ENCODE data around the gene SORCS2. TPM values are rescaled to one million over a fixed set of nuclear protein-coding genes. Genes with fewer than 3 reads are reported as not detected.

SORCS2 gene
- total RNA-seq, 2 donors from 2014 or later: 0.68 to 0.92 TPM

GRCh38 chr4:7487998-7488671, 295.8 kb downstream of the SORCS2 start:
- DNase-seq (ENCODE audit: low spot score) (no peak), ATAC-seq (ENCODE audit: insufficient number of reproducible peaks, low FRiP score, low read depth) (no peak)
- no peak for TF ChIP-seq CTCF (IDR thresholded peaks at IDR 0.05)
- H3K36me3 ChIP-seq: no peaks in the 10 kb centered on the region
- H3K27me3 ChIP-seq (replicated peaks; ENCODE audit: insufficient read depth): no peaks in the 10 kb centered on the region
- no peak overlapping the region for H3K27ac ChIP-seq
- H3K4me1 ChIP-seq (ENCODE audit: control insufficient read depth in 1 of 2, low read depth in 2 of 2): no peaks in the 10 kb centered on the region
- H3K9me3 ChIP-seq: no peaks in the 10 kb centered on the region
- no peak overlapping the region for H3K4me3 ChIP-seq

GRCh38 chr4:7491915-7492314, 299.6 kb downstream of the SORCS2 start:
- Histone ChIP-seq H3K36me3 (no peaks in the 10 kb centered on the region), H3K4me3 (no peak overlapping the region), H3K27me3 (replicated peaks; ENCODE audit: insufficient read depth) (no peaks in the 10 kb centered on the region), H3K27ac (no peak overlapping the region), H3K9me3 (no peaks in the 10 kb centered on the region), H3K4me1 (ENCODE audit: control insufficient read depth in 1 of 2, low read depth in 2 of 2) (no peaks in the 10 kb centered on the region)
- TF ChIP-seq CTCF (IDR thresholded peaks at IDR 0.05): no peak
- no peak for ATAC-seq (ENCODE audit: insufficient number of reproducible peaks, low FRiP score, low read depth)
- no peak for DNase-seq (ENCODE audit: low spot score)

GRCh38 chr4:7498446-7499200, 306.3 kb downstream of the SORCS2 start:
- no peaks in the 10 kb centered on the region for H3K27me3 ChIP-seq (replicated peaks; ENCODE audit: insufficient read depth)
- no peaks in the 10 kb centered on the region for H3K36me3 ChIP-seq
- H3K4me1 ChIP-seq (ENCODE audit: control insufficient read depth in 1 of 2, low read depth in 2 of 2): no peaks in the 10 kb centered on the region
- no peak for ATAC-seq (ENCODE audit: insufficient number of reproducible peaks, low FRiP score, low read depth)
- no peak for TF ChIP-seq CTCF (IDR thresholded peaks at IDR 0.05)
- H3K4me3 ChIP-seq: no peak overlapping the region
- H3K9me3 ChIP-seq: no peaks in the 10 kb centered on the region
- no peak for DNase-seq (ENCODE audit: low spot score)
- no peak overlapping the region for H3K27ac ChIP-seq

- no peak for DNase-seq (ENCODE audit: low spot score)
- no peak for ATAC-seq (ENCODE audit: insufficient number of reproducible peaks, low FRiP score, low read depth)
- no peaks in the 10 kb centered on the region for H3K4me1 ChIP-seq (ENCODE audit: control insufficient read depth in 1 of 2, low read depth in 2 of 2)
- no peak for TF ChIP-seq CTCF (IDR thresholded peaks at IDR 0.05)
- no peaks in the 10 kb centered on the region for H3K27me3 ChIP-seq (replicated peaks; ENCODE audit: insufficient read depth)
- no peak overlapping the region for H3K4me3 ChIP-seq
- H3K36me3 ChIP-seq: no peaks in the 10 kb centered on the region
- no peaks in the 10 kb centered on the region for H3K9me3 ChIP-seq
- no peak overlapping the region for H3K27ac ChIP-seq
These were observed 307.3 kb downstream of the SORCS2 start for GRCh38 chr4:7499661-7500060.

- no peak for TF ChIP-seq CTCF (IDR thresholded peaks at IDR 0.05)
- DNase-seq (ENCODE audit: low spot score): no peak
- no peak overlapping the region for H3K27ac ChIP-seq
- no peaks in the 10 kb centered on the region for H3K36me3 ChIP-seq
- H3K4me1 ChIP-seq (ENCODE audit: control insufficient read depth in 1 of 2, low read depth in 2 of 2): no peaks in the 10 kb centered on the region
- ATAC-seq (ENCODE audit: insufficient number of reproducible peaks, low FRiP score, low read depth): no peak
- no peaks in the 10 kb centered on the region for H3K27me3 ChIP-seq (replicated peaks; ENCODE audit: insufficient read depth)
- no peaks in the 10 kb centered on the region for H3K9me3 ChIP-seq
- no peak overlapping the region for H3K4me3 ChIP-seq
These were observed 308.1 kb downstream of the SORCS2 start for GRCh38 chr4:7500404-7500803.
